Activated T-cell treated with anti-CD3 and anti-CD28 coated beads, Interleukin-2, amount 50 U/mL, for 48 hours (primary cell): Measurements from ENCODE around the gene ADIRF.
"Not testable (repeated sequence)": the region's sequence is repeated elsewhere in the genome, so short reads cannot be mapped to it uniquely, and the experiment has no call there.

ENCODE experiments used
- DNase-seq, 2 experiments: peaks; one replicate each; pipeline ENCODE4 v3.0.0-alpha.2; 2020

ADIRF gene

DNA sequence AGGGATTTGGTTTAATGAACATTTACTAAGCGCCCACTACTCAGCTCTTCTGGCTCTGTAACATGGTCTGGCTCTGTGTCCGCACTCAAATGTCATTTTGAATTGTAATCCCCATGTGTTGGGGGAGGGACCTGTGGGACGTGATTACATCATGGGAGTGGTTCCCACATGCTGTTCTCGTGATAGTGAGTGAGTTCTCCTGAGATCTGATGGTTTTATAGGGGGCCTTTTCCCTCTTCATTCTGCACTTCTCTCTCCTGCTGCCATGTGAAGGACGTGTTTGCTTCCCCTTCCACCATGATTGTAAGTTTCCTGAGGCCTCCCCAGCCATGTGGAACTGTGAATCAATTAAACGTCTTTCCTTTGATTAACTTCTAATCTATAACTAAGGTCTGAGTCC lies 12.7 kb downstream of the ADIRF start:
- DNase-seq: not testable (repeated sequence)

DNA sequence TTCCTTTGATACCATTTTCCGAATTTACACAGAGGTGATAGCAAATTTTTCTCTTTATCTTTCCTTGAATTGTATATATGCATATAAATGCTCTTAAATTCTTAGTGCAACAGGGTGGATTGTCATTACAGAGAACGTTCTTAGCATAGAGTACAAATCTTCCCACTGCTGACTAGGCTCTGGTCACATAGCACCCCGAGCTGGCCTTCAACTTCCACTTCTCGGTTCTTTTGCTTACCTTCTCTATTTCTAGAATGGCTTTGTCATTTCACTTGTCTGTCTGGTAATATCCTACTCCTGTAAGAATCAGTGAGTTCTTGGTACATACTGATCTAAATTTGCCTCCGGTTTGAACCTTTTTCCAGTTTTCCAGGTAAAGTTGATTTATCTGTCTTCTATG lies 13.4 kb downstream of the ADIRF start:
- no peak for DNase-seq

DNA sequence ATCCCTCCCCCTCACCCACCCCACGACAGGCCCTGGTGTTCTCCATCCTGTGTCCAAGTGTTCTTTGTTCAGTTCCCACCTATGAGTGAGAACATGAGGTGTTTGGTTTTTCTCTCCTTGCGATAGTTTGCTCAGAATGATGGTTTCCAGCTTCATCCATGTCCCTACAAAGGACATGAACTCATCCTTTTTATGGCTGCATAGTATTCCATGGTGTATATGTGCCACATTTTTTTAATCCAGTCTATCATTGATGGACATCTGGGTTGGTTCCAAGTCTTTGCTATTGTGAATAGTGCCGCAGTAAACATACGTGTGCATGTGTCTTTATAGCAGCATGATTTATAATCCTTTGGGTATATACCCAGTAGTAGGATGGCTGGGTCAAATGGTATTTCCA lies 16.2 kb downstream of the ADIRF start:
- not testable (repeated sequence) for DNase-seq

DNA sequence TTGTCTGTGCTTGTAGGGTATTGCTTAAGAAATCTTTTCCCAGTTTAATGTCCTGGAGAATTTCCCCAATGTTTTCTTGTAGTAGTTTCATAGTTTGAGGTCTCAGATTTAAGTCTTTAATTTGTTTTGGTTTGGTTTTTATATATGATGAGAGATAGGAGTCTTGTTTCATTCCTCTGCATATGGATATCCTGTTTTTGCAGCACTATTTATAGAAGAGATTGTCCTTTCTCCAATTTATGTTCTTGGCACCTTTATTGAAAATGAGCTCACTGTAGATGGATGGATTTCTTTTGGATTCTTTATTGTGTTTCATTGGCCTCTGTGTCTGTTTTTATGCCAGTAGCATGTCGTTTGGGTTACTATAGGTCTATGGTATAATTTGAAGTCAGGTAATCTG lies 20.2 kb downstream of the ADIRF start:
- DNase-seq: no peak

DNA sequence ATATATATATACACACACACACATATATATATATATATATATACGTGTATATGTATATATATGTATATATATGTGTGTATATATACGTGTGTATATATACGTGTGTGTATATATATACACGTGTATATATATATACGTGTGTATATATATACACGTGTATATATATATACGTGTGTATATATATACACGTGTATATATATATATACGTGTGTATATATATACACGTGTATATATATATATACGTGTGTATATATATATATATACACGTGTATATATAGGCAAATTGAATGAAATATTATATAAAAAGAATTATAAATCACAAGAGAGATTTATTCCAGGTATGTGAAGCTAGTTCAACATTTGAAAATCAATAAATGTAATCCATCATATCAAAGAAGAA lies 23.1 kb downstream of the ADIRF start:
- not testable (repeated sequence) for DNase-seq

DNA sequence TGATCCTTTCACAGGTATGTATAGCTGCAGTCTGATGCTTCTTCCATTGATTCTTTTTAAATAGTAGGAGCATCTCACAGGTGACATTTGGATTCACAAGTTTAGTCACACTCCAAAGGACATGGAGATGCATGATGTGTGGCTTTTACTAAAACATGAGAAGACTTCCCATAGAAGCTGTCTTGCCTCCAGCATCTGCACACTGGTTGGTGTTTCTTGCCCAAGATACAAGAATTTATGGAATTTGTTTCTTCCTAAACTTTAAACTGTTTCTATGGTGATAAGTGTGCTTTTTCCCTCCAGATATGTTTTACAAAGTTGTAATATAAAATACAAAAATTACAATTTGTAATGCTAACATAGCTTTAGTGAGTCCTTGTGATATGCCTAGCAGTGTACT lies 24.2 kb downstream of the ADIRF start:
- DNase-seq: no peak

DNA sequence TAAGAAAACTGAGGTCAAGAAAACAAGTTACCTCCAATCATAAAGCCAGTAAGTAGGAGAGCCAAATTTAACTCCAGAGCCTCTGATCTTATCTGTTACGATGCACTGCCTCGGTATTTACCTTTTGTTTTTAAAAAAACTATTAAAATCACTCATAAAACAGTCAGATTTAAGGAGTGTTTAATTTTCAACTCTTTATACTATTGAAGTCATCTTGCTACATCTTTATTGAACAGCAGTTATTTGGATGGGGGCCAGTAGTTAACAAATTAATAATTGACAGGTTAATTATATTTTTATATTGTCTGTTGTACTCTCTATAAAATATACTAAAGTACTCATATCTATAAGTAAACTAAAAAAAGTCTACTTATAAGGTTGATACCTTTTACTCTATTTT lies 24.6 kb downstream of the ADIRF start:
- DNase-seq: no peak

DNA sequence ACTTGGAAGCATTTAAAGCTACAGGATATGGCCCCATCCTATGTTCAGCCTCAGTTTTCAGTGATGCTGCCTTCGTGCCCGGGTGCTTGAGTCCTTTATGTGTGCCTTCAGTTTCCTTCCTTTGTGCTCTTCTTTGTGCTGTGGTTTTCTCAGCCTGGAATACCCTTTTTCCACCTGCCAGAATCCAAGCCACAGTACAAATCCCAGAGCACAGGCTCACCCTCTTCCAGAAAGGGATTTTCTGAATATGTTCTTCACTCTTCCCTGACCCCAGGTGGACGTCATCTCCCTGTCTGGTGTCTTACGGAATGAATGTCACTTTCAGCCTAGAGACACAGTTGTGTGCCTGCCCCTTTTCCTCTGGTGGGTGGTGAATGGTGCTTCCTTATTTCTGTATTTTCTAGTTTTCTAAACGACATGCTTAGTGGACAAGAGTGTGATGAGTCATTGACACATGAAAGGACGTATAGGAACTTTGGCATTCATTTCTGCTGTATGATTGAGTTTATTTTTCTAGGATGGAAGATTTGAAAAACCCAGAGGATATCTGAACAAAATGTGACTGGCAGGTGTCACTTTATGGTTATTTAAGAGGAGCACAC lies 31.6 kb downstream of the ADIRF start:
- DNase-seq: not testable (repeated sequence)

DNA sequence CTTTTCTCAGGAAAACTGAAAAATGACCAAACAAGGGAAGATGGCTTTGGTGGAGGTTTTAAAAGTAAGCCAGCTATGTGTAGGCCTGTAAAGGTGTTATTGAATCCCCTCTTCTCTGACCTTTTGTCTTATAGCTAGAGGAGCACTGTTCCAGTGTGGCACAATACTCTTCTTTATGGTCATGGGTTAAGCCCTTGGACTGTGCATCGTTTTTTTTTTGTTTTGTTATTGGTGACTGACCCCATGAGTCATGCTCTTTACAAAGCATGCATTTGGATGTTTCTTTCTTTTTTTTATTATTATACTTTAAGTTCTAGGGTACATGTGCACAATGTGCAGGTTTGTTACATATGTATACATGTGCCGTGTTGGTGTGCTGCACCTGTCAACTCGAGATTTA lies 32.2 kb downstream of the ADIRF start:
- no peak for DNase-seq

DNA sequence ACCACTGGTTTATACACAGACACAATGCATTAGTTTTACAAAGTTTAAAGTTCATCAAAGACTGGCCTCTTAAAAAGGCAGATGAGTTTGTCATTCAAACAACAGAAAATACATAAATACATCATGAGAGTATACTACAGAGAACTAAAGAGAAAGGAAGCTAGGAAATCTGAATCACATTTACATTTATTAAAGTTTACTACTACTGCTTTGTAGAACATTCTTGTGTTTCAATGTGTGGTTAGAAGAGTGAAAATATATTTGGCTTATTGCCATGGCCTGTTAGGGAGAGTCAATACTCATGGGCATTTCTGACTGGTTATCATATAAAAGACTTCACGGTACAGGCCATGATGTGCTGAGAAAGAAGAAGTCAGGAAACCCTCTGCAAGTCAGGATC lies 38.8 kb downstream of the ADIRF start:
- not testable (repeated sequence) for DNase-seq

DNA sequence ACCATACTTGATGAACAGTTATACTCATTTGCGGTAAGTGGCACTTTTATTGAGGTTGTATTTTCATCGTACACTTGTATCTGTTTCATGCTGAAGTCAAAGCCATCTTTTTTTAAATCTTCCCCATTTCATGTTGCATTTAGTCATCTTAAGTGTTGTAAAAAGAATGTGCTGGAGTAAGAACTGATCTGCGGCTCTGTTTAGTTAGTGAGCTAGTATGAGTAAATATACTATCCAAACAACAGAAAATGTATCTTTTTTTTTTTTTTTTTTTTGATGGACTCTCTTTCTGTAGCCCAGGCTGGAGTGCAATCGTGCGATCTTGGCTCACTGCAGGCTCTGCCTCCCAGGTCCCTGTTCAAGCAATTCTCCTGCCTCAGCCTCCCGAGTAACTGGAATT lies 39.4 kb downstream of the ADIRF start:
- DNase-seq: not testable (repeated sequence)

DNA sequence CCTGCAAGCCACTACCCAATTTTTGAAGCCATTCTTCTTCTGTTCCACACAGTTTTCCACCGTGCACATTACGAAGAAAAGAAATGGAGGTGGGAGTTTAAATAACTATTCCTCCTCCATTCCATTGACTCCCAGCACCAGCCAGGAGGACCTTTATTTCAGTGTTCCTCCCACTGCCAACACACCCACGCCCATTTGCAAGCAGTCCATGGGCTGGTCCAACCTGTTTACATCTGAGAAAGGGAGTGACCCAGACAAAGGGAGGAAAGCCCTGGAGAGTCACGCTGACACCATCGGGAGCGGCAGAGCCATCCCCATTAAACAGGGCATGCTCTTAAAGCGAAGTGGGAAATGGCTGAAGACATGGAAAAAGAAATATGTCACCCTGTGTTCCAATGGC lies 40.0 kb downstream of the ADIRF start:
- DNase-seq: not testable (repeated sequence)

DNA sequence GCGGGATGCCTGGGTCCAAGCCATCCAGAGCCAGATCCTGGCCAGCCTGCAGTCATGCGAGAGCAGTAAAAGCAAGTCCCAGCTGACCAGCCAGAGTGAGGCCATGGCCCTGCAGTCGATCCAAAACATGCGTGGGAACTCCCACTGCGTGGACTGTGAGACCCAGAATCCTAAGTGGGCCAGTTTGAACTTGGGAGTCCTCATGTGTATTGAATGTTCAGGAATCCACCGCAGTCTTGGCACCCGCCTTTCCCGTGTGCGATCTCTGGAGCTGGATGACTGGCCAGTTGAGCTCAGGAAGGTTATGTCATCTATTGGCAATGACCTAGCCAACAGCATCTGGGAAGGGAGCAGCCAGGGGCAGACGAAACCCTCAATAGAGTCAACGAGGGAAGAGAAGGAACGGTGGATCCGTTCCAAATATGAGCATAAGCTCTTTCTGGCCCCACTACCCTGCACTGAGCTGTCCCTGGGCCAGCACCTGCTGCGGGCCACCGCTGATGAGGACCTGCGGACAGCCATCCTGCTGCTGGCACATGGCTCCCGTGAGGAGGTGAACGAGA lies 40.9 kb downstream of the ADIRF start:
- not testable (repeated sequence) for DNase-seq

DNA sequence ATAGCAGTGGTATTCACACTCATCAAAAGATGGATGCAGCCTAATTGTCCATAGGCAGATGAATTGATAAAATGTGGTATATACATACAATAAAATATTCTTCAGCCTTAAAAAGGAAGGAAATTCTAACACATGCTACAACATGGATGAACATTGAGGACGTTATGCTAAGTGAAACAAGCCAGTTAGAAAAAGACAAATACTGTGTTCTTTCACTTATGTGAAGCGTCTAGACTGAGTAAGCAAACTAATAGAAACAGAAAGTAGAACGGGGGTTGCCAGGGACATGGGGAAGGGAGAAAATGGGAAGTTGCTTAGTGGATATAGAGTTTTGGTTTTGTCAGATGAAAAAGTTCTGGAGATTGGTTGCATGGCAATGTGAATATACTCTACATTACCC lies 45.2 kb downstream of the ADIRF start:
- DNase-seq: not testable (repeated sequence)

DNA sequence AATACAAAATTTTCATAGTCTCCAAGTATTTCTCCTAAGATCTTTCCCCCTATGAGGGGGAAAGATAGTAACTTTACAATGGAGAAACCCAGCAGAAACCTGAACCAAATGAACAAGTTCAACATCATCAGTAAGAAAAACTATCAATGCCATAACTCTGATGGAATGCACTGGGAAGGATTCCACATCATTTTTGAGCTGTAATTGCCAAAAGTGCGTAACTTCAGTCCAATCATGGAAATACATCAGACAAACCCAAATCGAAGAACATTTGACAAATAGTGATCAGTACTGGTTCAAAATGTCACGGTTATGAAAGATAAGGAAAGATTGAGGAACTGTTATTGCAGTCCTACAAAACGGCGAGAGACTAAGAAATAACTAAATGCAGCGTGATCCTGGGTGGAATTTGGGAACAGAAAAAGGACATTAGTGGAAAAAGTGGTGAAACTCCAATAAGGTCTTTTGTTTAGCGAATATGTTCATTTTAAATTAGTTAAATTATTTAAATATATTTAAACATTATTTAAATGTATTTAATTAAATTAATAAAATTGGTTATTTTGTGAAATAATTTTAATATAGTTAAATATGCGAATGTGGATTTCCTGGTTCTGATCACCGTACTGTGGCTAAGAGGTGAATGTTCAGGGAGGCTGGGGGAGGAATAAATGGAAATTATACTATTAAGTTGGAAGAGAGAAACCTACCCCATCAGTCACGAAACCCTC lies 46.9 kb downstream of the ADIRF start:
- not testable (repeated sequence) for DNase-seq

DNA sequence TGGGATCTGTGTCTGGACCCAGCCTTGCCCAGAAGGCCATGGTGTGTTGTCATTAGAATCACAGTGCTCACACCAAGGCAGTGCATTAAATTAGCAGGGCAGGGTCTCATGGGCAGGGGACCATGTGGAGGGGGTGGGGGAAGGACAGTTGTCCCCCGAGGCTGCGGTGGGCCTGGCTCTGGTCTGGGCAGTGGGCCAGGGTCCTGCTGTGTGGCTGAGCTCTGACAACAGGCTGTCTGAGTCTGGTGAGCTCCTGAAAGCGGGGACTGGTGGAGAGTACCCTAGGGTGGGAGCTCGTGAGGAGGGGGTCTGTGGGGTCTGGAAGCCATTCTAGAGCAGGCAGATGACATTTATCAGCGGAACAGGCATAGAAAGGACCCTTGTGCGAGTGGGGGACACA lies 49.8 kb downstream of the ADIRF start:
- DNase-seq: not testable (repeated sequence)

DNA sequence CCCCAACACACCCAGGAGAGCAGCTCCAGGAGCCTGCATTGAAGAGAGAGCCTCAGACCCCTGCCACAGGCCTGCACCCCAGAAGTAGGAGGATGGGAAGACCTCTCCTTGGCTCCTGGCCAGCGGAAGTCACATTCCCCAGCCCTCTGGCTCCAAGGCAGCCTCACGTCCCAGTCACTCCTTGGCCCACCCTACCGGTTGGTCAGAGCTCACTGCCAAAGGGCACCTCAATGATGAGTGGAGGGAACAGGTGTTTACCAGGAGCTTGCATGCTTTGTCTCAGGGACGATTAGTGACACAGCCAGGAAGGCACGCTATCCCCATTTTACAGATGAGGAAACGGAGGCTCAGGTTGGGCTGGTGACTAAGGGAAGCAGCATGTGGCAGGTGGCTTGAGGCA lies 50.8 kb downstream of the ADIRF start:
- not testable (repeated sequence) for DNase-seq

DNA sequence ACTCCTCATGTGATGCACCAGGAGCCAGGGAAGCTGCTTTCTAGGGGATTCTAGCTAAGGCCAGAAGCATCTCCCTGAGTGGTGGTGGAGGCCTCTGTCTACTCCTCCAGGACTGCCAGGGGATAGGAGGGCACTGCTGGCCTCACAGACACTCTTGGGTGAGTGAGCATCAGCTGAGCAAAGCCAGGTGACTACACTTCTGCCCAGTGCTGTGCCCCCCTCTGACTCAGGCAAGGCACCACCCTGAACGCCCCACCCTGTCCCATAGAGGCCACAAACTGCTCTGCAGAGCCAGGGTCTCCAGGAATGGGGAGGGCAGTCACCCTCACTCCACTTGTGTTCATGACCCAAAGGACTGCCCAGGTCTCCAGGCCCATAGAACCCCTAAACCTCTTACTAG lies 51.2 kb downstream of the ADIRF start:
- DNase-seq: not testable (repeated sequence)

DNA sequence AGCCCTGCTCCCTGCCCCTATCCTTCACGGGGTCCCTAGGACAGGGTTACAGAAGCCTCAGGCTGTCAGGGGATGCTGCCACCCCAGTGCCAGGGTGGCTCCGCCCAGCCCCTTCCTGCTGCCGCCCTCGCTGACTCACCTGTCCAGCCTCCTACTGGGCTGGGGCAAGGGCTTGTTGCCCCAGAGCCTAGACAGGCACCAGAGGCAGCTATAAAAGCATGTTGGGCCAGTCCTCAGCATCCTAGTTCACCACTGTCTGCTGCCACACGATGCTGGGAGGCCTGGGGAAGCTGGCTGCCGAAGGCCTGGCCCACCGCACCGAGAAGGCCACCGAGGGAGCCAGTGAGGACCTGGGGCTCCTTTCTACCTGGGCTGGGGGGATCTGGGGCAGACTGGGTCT lies 51.8 kb downstream of the ADIRF start, which contains the start of gene FAM25A:
TSS of gene FAM25A (plus strand) at position 239 of the 400 bp plus-strand sequence. CDS start at position 270, 31 bp downstream.
- DNase-seq: not testable (repeated sequence)
